Measurements from ENCODE around the gene DCC.

The DCC gene

GRCh38 chr18:53241161-53241560, 901.2 kb downstream of the DCC start:
- peak; percentile 17 for DNase-seq

GRCh38 chr18:53253789-53254188, 913.8 kb downstream of the DCC start:
- DNase-seq = peak; percentile 12

- no peak for DNase-seq
These were observed 914.3 kb downstream of the DCC start for GRCh38 chr18:53254265-53254664.

GRCh38 chr18:53261241-53261640, 921.2 kb downstream of the DCC start:
- no peak for DNase-seq

- no peak for DNase-seq
These were observed 926.9 kb downstream of the DCC start for GRCh38 chr18:53266850-53267249.

- DNase-seq = no peak
These were observed 928.5 kb downstream of the DCC start for GRCh38 chr18:53268455-53268854.

- no peak for DNase-seq
These were observed 941.4 kb downstream of the DCC start for GRCh38 chr18:53281406-53281805.

- no peak for DNase-seq
These were observed 943.7 kb downstream of the DCC start for GRCh38 chr18:53283708-53284107.

- DNase-seq = no peak
These were observed 965.5 kb downstream of the DCC start for GRCh38 chr18:53305461-53305860.

- no peak for DNase-seq
These were observed 979.6 kb downstream of the DCC start for GRCh38 chr18:53319628-53320027.

- no peak for DNase-seq
These were observed 982.2 kb downstream of the DCC start for GRCh38 chr18:53322163-53322562.

- DNase-seq = no peak
These were observed 984.4 kb downstream of the DCC start for GRCh38 chr18:53324353-53324752.

- no peak for DNase-seq
These were observed 1020.8 kb downstream of the DCC start for GRCh38 chr18:53360501-53361443.

- no peak for DNase-seq
These were observed 1035.6 kb downstream of the DCC start for GRCh38 chr18:53375621-53376020.

- DNase-seq = no peak
These were observed 1040.2 kb downstream of the DCC start for GRCh38 chr18:53380063-53380639.

- no peak for DNase-seq
These were observed 1042.9 kb downstream of the DCC start for GRCh38 chr18:53382870-53383269.

- no peak for DNase-seq
These were observed 1045.9 kb downstream of the DCC start for GRCh38 chr18:53385889-53386288.

GRCh38 chr18:53387581-53387980, 1047.6 kb downstream of the DCC start:
- DNase-seq = no peak

GRCh38 chr18:53402670-53403069, 1062.7 kb downstream of the DCC start:
- no peak for DNase-seq

- no peak for DNase-seq
These were observed 1068.3 kb downstream of the DCC start for GRCh38 chr18:53408271-53408670.

GRCh38 chr18:53411511-53411910, 1071.5 kb downstream of the DCC start:
- no peak for DNase-seq

- DNase-seq = no peak
These were observed 1077.0 kb downstream of the DCC start for GRCh38 chr18:53417003-53417402.

- no peak for DNase-seq
These were observed 1081.9 kb downstream of the DCC start for GRCh38 chr18:53421869-53422268.

- DNase-seq = no peak
These were observed 1082.9 kb downstream of the DCC start for GRCh38 chr18:53422896-53423295.

Measured in right kidney (tissue), 1 donor.